Measurements from ENCODE around the gene HHAT. TPM values are rescaled to one million over a fixed set of nuclear protein-coding genes. Genes with fewer than 3 reads are reported as not detected.
"Not testable (repeated sequence)": the region's sequence is repeated elsewhere in the genome, so short reads cannot be mapped to it uniquely, and the experiment has no call there.

The HHAT gene
- polyA plus RNA-seq, 3 donors = 1.4 to 1.8 (median 1.7) TPM

DNA sequence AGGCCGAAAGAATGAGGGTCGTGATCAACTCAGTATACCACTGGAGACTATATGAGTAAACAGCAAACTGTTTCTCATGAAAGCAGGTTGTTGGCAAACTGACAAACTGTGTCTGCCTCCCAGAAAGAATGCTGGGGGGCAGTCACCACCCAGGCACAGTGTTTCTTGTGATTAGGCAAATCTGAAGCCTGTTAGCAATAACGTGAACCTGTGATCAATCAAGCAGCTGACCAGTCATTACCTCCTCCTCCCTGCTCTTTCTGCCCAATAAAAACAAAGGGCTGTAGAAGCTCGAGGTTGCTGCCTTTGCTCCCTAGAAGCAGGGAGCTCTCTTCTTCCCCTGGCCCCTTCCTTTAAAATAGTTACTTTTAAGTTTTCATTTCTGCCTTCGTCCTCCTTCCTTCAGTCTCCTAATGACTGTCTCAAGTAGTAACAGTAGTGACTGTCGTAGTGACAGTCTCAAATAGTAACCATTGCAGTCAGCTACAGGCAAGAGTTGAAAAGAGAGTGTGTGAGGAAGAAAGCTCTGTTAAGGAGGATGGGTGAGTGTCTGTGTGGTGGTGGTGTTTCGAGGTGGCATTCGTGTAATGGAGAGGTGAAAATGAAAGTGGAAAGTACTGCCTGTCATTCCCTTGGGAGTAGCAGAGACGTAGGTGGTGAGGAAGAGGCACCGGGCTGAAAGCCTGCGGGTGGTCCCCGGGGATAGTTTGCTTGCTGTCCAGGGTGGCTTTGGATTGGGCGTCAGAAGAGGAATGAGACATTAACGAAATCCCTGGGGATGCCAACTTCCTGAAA lies 14.5 kb downstream of the HHAT start:
- WGBS, 3 donors = 36 to 46% (median 38%) methylated on average over 14 of the region's 14 CpGs
- H3K27ac ChIP-seq (ENCODE audit: low read depth, low read length) = no peak overlapping the region

DNA sequence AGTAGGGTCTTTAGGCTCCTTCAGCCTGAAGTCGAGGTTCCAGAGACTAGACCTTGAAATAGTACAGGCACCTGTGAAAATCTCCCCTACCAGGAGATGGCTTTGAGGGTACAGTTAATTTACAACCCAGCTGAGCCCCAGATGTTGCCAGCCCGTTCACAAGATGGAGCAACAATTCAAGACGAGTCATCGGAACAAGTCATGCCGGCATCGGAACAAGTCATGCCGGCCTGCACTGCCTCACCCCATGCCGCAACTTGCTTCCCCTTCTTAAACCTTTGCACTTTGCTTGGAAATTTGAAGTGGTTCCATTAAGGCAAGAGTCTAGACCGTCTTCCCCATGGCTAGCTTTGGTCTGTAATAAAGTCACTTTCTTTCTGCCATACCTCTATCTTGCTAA lies 16.0 kb downstream of the HHAT start:
- H3K27ac ChIP-seq (ENCODE audit: low read depth, low read length) = no peak overlapping the region
- 87 to 92% (median 91%) methylated on average over 9 of the region's 9 CpGs for WGBS, 3 donors

- 85 to 96% (median 93%) methylated on average over 1 of the region's 1 CpG for WGBS, 3 donors
- H3K27ac ChIP-seq (ENCODE audit: low read depth, low read length) = no peak overlapping the region
Measured at GRCh38 chr1:210347112-210347511, 18.4 kb downstream of the HHAT start.

DNA sequence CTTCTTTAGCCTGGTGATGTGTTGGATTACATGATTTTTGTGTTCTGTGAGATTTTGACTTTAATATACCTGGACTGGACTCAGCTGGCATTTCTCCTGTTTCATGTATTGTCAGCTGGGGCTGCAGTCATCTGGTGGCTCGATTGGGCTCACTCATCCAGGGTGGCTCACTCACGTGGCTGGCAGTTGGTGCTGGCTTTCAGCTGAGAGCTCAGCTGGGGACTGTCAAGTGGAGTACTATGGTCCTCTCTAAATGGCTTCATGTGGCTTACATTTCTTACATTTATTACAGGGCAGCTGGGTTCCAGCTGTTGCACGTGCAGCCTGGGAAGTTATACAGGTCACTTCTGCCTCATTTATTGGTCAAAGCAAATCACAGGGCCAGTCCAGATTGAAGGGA lies 22.8 kb downstream of the HHAT start:
- 61 to 88% (median 79%) methylated on average over 3 of the region's 3 CpGs for WGBS, 3 donors
- H3K27ac ChIP-seq (ENCODE audit: low read depth, low read length) = no peak overlapping the region

DNA sequence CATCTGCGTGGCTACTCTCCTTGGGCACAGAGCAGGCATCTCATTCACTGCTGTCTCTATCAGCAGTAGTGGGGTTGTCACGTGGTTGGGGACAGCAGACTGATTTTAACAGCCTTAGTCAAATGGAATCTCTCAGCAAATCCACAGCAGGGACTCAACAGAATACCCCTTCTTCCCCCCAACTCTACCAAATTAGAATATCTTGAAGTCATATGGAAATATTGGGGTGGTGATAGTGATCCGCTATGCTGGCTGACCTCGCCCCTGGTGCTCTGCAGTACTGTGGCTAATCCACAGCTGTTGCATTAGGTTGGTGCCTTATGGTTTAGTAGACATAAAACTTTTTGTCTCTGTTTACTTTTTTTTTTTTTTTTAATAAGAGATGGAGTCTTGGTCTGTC lies 23.9 kb downstream of the HHAT start:
- no peak overlapping the region for H3K27ac ChIP-seq (ENCODE audit: low read depth, low read length)
- WGBS, 3 donors = 84 to 95% (median 92%) methylated on average over 4 of the region's 4 CpGs

DNA sequence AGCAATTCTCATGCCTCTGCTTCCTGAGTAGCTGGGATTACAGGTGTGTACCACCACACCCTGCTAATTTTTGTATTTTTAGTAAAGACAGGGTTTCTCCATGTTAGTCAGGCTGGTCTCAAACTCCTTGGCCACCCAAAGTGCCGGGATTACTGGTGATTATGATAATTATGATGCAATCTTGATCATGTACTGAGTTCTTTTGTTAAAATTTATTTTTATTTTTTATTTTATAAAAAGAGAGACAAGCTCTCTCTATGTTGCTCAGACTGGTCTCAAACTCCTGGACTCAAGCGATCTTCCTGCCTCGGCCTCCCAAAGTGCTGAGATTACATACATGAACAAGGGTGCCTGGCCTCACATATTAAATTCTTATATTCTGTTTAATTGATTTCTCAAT lies 25.6 kb downstream of the HHAT start:
- H3K27ac ChIP-seq (ENCODE audit: low read depth, low read length) = not testable (repeated sequence)
- 97 to 99% (median 98%) methylated on average over 3 of the region's 3 CpGs for WGBS, 3 donors

DNA sequence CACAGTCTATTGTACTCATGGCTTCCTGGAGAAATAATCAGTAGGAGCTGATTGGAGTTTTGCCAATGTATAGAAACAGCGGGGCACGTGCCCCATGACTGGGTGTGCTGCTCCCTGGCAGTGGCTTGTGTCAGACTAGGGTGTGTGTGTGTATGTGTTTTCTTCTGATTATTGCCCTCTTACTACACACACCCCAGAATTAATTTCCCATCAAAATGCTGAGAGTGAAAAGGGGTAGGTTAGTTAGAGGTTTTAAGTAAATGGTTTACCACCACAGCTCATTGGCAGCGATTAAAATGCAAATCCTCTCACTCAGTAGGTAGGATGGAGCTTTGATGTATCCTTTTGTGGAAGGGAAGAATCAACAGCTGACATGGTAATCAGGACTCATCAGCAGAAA lies 29.9 kb downstream of the HHAT start:
- WGBS, 3 donors = 33 to 71% (median 65%) methylated on average over 3 of the region's 3 CpGs
- no peak overlapping the region for H3K27ac ChIP-seq (ENCODE audit: low read depth, low read length)

- no peak overlapping the region for H3K27ac ChIP-seq (ENCODE audit: low read depth, low read length)
Measured at GRCh38 chr1:210359255-210359654, 30.6 kb downstream of the HHAT start.

DNA sequence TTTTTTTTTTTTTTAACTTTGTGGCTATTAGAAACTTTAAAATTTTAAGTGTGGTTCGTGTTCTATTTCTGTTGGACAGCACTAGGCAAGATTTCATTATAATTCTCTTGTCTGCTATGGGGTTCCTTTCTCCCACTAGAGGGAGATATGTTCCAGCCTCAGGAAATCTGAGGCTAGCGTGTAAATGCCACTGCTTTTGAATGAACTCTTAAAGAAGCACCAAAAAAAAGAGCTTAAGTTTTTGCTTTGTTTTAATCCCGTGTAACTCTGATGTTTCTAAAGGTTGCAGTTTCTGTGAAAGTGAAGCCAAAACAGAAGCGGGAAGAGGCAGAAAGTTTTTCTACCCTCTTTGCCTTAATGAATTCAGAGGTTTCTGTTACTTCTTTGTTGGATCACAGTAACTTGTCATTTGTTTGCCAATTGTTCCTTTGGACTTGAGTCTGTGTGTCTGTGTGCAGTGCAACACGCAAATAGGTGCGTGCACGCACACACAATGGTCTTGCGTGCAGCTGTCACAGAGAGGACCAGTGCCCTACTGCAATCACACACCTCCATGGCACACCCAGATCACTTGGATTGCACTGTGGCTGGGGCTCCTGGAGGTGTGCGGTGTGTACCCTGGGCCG lies 32.3 kb downstream of the HHAT start:
- H3K27ac ChIP-seq (ENCODE audit: low read depth, low read length) = no peak overlapping the region
- WGBS, 3 donors = 36 to 58% (median 54%) methylated on average over 10 of the region's 10 CpGs

More at GRCh38 chr1:210359255-210359654, 30.6 kb downstream of the HHAT start:
- 83 to 95% (median 91%) methylated on average over 3 of the region's 3 CpGs for WGBS, 3 donors

DNA sequence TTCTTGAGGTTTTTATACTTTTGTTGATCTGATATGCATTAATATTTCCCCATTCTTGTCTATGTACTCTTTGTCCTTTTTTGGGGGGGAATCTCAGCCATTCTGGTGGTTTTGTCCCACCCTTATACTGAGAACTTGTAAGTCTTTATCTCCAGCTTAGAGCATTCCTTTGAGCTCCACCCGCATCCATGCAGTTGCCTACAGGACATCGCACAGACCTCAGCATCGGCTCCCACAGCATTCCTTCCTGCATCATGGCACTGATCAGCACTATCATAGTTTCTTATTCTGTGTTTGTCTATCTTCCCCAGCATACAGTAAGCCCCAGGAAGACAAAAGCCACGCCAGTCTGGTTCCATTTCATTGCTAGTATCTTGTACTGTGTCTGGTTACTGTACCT lies 33.0 kb downstream of the HHAT start:
- 82 to 87% (median 87%) methylated on average over 4 of the region's 4 CpGs for WGBS, 3 donors
- no peak overlapping the region for H3K27ac ChIP-seq (ENCODE audit: low read depth, low read length)

- H3K27ac ChIP-seq (ENCODE audit: low read depth, low read length) = no peak overlapping the region
- WGBS, 3 donors = 56 to 81% (median 66%) methylated on average over 4 of the region's 4 CpGs
Measured at GRCh38 chr1:210362526-210362925, 33.8 kb downstream of the HHAT start.

DNA sequence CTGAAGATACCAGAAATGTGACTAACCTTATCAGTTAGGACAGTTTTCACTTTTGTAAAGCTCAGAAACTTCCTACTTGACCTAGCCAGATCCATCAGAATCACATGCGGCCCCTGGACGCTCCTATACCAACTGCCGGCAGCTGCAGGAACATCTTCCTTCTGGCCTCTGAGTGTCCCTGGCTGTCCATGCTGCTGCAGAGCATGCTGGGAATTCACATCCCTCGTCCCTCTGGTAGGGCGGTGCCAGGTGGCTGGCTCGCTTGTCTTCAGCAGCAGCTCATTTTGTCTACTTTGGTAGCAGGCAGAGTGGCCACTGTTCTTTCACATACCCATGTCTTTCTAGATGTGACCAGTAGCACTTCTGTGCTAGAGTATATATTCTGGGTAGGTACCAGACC lies 34.4 kb downstream of the HHAT start:
- H3K27ac ChIP-seq (ENCODE audit: low read depth, low read length) = no peak overlapping the region
- 74 to 91% (median 87%) methylated on average over 6 of the region's 6 CpGs for WGBS, 3 donors

- no peak overlapping the region for H3K27ac ChIP-seq (ENCODE audit: low read depth, low read length)
- 63 to 75% (median 75%) methylated on average over 5 of the region's 5 CpGs for WGBS, 3 donors
Measured at GRCh38 chr1:210364479-210364878, 35.8 kb downstream of the HHAT start.

DNA sequence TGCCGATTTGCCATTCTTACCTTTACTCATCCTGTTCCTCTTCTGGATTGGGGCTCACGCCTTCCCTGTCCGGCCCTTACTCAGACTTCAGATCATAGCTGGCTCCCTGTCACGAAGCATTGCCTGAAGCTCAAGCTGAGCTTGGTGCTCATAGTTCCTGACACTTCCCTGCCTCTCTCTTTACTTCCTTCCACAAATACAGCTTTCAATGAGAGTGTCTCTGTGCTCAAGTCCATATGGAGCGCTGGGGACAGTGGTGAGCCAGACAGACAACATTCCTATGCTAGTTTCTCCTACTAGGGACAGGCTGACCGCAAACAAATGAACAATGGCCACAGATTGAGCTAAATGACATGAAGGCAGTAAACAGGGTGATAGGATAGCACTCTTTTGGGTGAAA lies 38.1 kb downstream of the HHAT start:
- H3K27ac ChIP-seq (ENCODE audit: low read depth, low read length) = no peak overlapping the region
- WGBS, 3 donors = 83 to 93% (median 90%) methylated on average over 6 of the region's 6 CpGs

DNA sequence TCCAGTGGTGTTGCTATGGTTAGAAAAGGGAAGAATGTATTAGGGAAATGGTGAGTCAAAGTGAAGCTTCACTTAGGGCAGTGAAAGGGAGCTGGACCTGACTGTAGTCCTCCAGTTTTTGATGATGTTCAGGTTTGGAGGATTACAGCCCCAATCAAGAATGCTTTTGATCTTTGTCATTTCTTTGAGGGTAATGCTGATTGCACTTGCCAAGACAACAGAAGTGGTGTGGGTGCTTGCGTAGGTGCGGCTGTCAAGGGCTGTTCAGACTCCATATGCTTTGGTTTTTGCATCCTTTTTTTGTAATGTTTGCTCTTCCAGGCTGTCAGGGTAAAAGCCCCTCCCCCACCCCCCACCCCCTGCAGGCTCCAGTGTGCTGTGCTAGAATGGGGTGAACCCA lies 38.9 kb downstream of the HHAT start:
- H3K27ac ChIP-seq (ENCODE audit: low read depth, low read length) = no peak overlapping the region
- 97 to 100% (median 98%) methylated on average over 2 of the region's 2 CpGs for WGBS, 3 donors

DNA sequence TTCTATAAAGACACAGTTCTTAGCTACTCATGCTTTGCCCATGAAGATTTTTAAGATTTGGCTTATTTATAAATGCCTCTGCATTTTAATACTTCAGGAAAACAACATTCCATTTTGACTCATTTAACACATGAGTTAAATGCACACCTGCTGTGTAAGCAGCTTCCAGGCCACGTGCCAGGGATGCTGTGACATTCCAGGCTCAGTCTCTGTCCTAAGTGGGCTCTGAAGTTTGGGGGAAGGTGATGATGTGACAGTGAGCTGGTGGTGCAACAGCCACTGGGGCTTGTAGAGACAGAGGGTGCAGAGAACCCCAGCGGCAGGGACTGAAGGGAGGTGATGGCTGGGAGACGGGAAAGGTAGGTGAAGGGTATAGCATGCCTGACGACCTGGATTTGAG lies 40.7 kb downstream of the HHAT start:
- H3K27ac ChIP-seq (ENCODE audit: low read depth, low read length) = no peak overlapping the region
- WGBS, 3 donors = 76 to 86% (median 77%) methylated on average over 4 of the region's 4 CpGs

DNA sequence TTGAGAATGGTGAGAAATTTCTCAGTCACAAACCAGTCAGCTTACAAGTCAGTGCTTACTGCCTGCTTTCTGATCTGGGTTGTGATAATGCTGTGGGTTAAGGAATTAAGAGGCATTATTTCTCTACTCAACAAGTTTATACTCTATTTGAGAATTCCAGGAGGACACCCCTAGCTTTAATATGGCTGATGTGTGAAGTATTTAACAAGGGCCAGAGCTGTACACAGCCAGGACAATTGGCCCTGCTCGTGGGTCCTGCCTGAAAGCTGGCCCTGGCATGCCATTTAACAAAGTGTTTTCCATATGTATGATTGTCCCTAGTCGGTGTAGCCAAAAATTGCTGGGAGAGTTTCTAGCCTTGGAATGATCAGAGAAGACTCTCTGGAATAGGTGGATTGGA lies 43.2 kb downstream of the HHAT start:
- 76 to 83% (median 77%) methylated on average over 2 of the region's 2 CpGs for WGBS, 3 donors
- H3K27ac ChIP-seq (ENCODE audit: low read depth, low read length) = no peak overlapping the region

- H3K27ac ChIP-seq (ENCODE audit: low read depth, low read length) = no peak overlapping the region
- 93 to 96% (median 96%) methylated on average over 2 of the region's 2 CpGs for WGBS, 3 donors
Measured at GRCh38 chr1:210372491-210372890, 43.8 kb downstream of the HHAT start.

DNA sequence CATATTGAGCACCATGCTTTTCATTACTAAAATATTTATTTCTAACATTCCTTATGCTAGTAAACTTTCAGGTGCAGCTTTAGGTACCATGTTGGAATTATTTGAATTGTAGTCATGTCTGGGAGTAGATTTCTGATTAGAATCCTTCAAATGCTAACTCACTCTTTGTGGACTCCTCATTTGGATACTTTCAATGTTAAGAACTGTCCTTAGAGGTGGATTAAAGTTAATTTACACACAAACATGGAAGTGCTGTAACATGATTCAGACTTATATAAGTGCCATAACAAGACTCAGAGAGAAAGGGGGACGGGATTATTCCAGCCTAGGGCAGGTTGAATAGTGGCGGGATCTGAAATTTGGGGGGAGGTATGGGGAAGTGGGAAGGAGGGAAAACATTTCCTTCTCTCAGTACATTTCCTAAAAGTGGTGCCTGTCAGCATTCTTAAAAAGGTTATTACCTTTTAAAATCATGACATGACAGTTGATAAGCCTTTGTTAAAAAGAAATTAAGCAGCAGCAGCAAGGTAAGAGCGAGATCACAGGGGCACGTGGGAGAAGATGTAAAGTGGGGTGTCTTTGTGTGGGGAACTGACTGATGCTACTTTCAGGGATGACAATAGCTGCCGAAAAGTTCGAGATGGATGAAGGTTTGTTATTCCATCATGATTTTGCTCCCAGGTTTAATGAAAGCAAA lies 44.4 kb downstream of the HHAT start:
- H3K27ac ChIP-seq (ENCODE audit: low read depth, low read length) = no peak overlapping the region
- WGBS, 3 donors = 83 to 91% (median 88%) methylated on average over 6 of the region's 6 CpGs

DNA sequence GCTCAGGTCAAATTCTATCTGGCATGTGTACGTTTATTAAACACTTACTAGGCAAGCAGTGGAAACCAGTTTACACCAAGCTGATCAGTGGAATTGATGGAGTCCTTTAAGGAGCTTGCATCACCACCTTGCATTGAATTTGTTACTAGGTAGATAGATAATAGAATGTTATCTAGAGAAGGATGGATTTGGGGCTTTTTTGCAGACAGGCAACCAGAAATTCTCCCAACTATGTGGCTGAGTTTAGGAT lies 44.9 kb downstream of the HHAT start:
- WGBS, 3 donors = 77 to 88% (median 84%) methylated on average over 1 of the region's 1 CpG
- H3K27ac ChIP-seq (ENCODE audit: low read depth, low read length) = no peak overlapping the region
